HepG2 (cell line): Measurements from ENCODE around the gene KMT5C. TPM values are rescaled to one million over a fixed set of nuclear protein-coding genes. Genes with fewer than 3 reads are reported as not detected.
A peak's percentile ranks its signal among the peaks of the same experiment; 100 is the strongest.

ENCODE experiments used
- AGO1 ChIP-seq: fragments of 200-400 bp; formaldehyde crosslinking; IDR thresholded peaks from 2 replicates; pipeline ENCODE4 v1.6.1; 2017; ENCODE audit warnings: mild to moderate bottlenecking, low read depth, low read length, moderate library complexity; ENCODE audit not compliant: poor library complexity, severe bottlenecking
- BCL3 ChIP-seq: sonication (generic); formaldehyde crosslinking; IDR thresholded peaks from 2 replicates; pipeline ENCODE4 v1.5.1; 2020; ENCODE audit warnings: mild to moderate bottlenecking, missing genetic modification reagents, moderate library complexity
- CERS6 ChIP-seq: sonication (generic); formaldehyde crosslinking; IDR thresholded peaks from 2 replicates; pipeline ENCODE4 v1.5.0; 2020; ENCODE audit warnings: missing genetic modification reagents
- DNMT3B ChIP-seq: conservative IDR thresholded peaks from 2 replicates; pipeline ENCODE4 v1.6.1; 2016; ENCODE audit warnings: missing biosample characterization, control low read depth
- DR1 ChIP-seq: sonication (generic); formaldehyde crosslinking; IDR thresholded peaks from 2 replicates; pipeline ENCODE4 v1.8.0; 2021; ENCODE audit warnings: mild to moderate bottlenecking, missing genetic modification reagents, inconsistent platforms
- ELF4 ChIP-seq: sonication (generic); formaldehyde crosslinking; IDR thresholded peaks from 2 replicates; pipeline ENCODE4 v1.5.0; 2020; ENCODE audit warnings: missing genetic modification reagents, mild to moderate bottlenecking, moderate library complexity, borderline replicate concordance
- ERF ChIP-seq: IDR thresholded peaks from 2 replicates; pipeline ENCODE4 v1.6.1; 2018; ENCODE audit warnings: missing biosample characterization, missing genetic modification reagents
- KDM2A ChIP-seq: sonication (generic); formaldehyde crosslinking; IDR thresholded peaks from 2 replicates; pipeline ENCODE4 v1.4.0; 2020; ENCODE audit warnings: low read depth, missing genetic modification reagents, borderline replicate concordance
- MAX ChIP-seq: IDR thresholded peaks from 2 replicates; pipeline ENCODE4 v1.6.1; 2012; ENCODE audit warnings: inconsistent platforms
- NFIB ChIP-seq: sonication (generic); formaldehyde crosslinking; IDR thresholded peaks from 2 replicates; pipeline ENCODE4 v1.9.0; 2021; ENCODE audit warnings: missing genetic modification reagents, mild to moderate bottlenecking, borderline replicate concordance
- NFYB ChIP-seq: sonication (generic); formaldehyde crosslinking; IDR thresholded peaks from 2 replicates; pipeline ENCODE4 v1.4.0; 2020; ENCODE audit warnings: missing genetic modification reagents
- NONO ChIP-seq, 2 experiments: fragments of 450-650 bp in 1 of 2; sonication (generic) in 1 of 2; formaldehyde crosslinking in 1 of 2; IDR thresholded peaks in 1 of 2; conservative IDR thresholded peaks in 1 of 2; 2 replicates each; pipeline versions ENCODE4 v1.6.1 to v1.8.0; 2017 to 2022; ENCODE audit warnings: mild to moderate bottlenecking in 1 of 2, missing genetic modification reagents in 1 of 2, moderate library complexity in 1 of 2
- POGZ ChIP-seq: sonication (generic); formaldehyde crosslinking; IDR thresholded peaks from 2 replicates; pipeline ENCODE4 v1.4.0; 2020; ENCODE audit warnings: mild to moderate bottlenecking, missing genetic modification reagents
- RERE ChIP-seq: IDR thresholded peaks from 2 replicates; pipeline ENCODE4 v1.6.1; 2016; ENCODE audit warnings: low read depth, missing genetic modification reagents, missing compliant biosample characterization
- ZBTB34 ChIP-seq: sonication (generic); formaldehyde crosslinking; IDR thresholded peaks from 2 replicates; pipeline ENCODE4 v1.8.0; 2022; ENCODE audit warnings: mild to moderate bottlenecking, missing genetic modification reagents
- ZNF605 ChIP-seq: sonication (generic); formaldehyde crosslinking; IDR thresholded peaks from 2 replicates; pipeline ENCODE4 v1.8.0; 2022; ENCODE audit warnings: mild to moderate bottlenecking, missing genetic modification reagents
- ZSCAN9 ChIP-seq: IDR thresholded peaks from 2 replicates; pipeline ENCODE4 v1.6.1; 2016; ENCODE audit warnings: borderline replicate concordance
- polyA plus RNA-seq, 8 experiments: library from polyadenylated mRNA; depleted of rRNA in 3 of 8; stranded (reverse) in 7 of 8; unstranded in 1 of 8; fragments of >200 nt; fragmentation: Illumina TruSeq in 4 of 8; extraction: Trizol in 4 of 8; gene quantifications; 2 replicates each; pipeline versions ENCODE4 v1.2.1 to v1.2.3, GENCODE V29; 2011 to 2016; ENCODE audit warnings: low read depth in 4 of 8, missing spikeins in 1 of 8, mixed read lengths in 1 of 8; ENCODE audit not compliant: insufficient read depth in 1 of 8
- total RNA-seq, 5 experiments: library from RNA; depleted of rRNA; stranded (reverse); fragments of >200 nt; fragmentation: Illumina TruSeq; extraction: Trizol; gene quantifications; 2 replicates each; pipeline ENCODE4 v1.2.3, GENCODE V29; 2016; ENCODE audit warnings: low read depth in 1 of 5

KMT5C gene
- total and polyA plus RNA-seq, 2 of the 13 experiments (the other 11 are each of a cell fraction or from before 2014, with no cell fraction given) = 5.5 to 9.0 TPM

GRCh38 chr19:55377356-55378131, 37.9 kb downstream of the KMT5C start (continued):
- TF ChIP-seq NONO (IDR thresholded peaks at IDR 0.05) (no peak), NONO (CRISPR knock-in tag; conservative IDR thresholded peaks at IDR 0.05) (no peak), CERS6 (no peak), RERE (CRISPR knock-in tag) (no peak), ERF (CRISPR knock-in tag) (no peak), DNMT3B (CRISPR knock-in tag) (no peak), ZNF605 (no peak), ZBTB34 (no peak), ELF4 (CRISPR knock-in tag) (no peak), AGO1 (peak; percentile 71), BCL3 (CRISPR knock-in tag) (no peak), KDM2A (CRISPR knock-in tag) (peak; percentile 56; the same call in 1 of the 2 replicates), MAX (0 out of 2 replicates have a peak, but pooled peaks have one; percentile 6), POGZ (CRISPR knock-in tag) (no peak), DR1 (CRISPR knock-in tag) (no peak), NFYB (CRISPR knock-in tag) (no peak), NFIB (CRISPR knock-in tag) (no peak), ZSCAN9 (CRISPR knock-in tag) (no peak)
